ENCODE measurements around the gene ZNF33A. TPM values are rescaled to one million over a fixed set of nuclear protein-coding genes. Genes with fewer than 3 reads are reported as not detected.
"Not testable (repeated sequence)": the region's sequence is repeated elsewhere in the genome, so short reads cannot be mapped to it uniquely, and the experiment has no call there.

ZNF33A gene
- total RNA-seq, 4 donors from 2014 or later: 17.5 to 45.8 (median 24.8) TPM

DNA sequence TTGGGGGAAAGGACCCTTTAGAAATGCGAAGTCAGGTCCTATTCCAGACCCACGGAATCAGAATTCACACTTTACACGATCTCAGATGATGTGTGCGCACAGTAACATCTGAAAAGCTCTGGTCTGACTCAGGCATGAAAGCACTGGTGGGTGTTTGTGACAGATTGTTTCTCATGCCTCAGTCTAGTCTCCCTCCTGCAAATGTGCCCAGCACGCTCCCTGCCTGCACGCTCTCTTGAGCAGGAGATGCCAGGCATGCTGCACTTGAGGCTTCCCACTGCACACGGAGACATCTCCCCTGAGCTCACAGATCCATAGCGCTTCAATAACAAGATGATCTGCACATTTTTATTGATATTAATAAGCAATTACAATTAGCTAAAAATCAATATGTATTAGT lies 60.0 kb downstream of the ZNF33A start:
- TF ChIP-seq POLR2A (IDR thresholded peaks at IDR 0.05) (no peak), POLR2AphosphoS5 (IDR thresholded peaks at IDR 0.05) (no peak)
- TF ChIP-seq, protein P1, sequence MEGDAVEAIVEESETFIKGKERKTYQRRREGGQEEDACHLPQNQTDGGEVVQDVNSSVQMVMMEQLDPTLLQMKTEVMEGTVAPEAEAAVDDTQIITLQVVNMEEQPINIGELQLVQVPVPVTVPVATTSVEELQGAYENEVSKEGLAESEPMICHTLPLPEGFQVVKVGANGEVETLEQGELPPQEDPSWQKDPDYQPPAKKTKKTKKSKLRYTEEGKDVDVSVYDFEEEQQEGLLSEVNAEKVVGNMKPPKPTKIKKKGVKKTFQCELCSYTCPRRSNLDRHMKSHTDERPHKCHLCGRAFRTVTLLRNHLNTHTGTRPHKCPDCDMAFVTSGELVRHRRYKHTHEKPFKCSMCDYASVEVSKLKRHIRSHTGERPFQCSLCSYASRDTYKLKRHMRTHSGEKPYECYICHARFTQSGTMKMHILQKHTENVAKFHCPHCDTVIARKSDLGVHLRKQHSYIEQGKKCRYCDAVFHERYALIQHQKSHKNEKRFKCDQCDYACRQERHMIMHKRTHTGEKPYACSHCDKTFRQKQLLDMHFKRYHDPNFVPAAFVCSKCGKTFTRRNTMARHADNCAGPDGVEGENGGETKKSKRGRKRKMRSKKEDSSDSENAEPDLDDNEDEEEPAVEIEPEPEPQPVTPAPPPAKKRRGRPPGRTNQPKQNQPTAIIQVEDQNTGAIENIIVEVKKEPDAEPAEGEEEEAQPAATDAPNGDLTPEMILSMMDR (IDR thresholded peaks at IDR 0.05): no peak
- Histone ChIP-seq H3K36me3 (no peaks in the 10 kb centered on the region), H3K9me3 (no peaks in the 10 kb centered on the region), H3K4me1 (no peaks in the 10 kb centered on the region), H3K27me3 (no peaks in the 10 kb centered on the region), H3K27ac (no peak overlapping the region), H3K4me3 (no peak overlapping the region)
- WGBS: 93% methylated on average over 8 of the region's 8 CpGs
- no peak for DNase-seq (ENCODE audit: low spot score in 2 of 2)

DNA sequence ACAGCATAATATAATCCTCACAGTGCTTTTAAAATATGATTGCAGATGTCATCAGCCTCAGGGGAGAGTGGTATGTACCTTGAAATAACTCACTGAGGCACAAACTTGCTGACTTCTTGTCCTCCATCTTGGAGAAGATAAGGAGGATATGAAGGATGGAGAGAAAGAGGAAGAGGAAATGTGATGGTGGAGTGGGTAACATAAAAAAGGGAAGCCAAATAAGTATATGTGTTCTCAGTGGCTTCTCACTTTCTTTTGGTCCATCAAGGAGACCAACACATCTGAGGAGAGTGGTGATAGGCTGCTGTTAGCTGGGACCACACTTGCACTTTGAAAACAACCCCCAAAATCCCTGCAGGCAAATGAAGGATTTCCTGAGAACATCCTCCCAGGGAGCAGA lies 62.1 kb downstream of the ZNF33A start:
- Histone ChIP-seq H3K4me3 (no peak overlapping the region), H3K36me3 (no peaks in the 10 kb centered on the region), H3K27ac (no peak overlapping the region), H3K27me3 (no peaks in the 10 kb centered on the region), H3K9me3 (no peaks in the 10 kb centered on the region), H3K4me1 (no peaks in the 10 kb centered on the region)
- TF ChIP-seq, protein P1 (IDR thresholded peaks at IDR 0.05): no peak
- TF ChIP-seq POLR2AphosphoS5 (IDR thresholded peaks at IDR 0.05) (no peak), EP300 (IDR thresholded peaks at IDR 0.05) (no peak), POLR2A (IDR thresholded peaks at IDR 0.05) (no peak)
- no peak for DNase-seq (ENCODE audit: low spot score in 2 of 2)

DNA sequence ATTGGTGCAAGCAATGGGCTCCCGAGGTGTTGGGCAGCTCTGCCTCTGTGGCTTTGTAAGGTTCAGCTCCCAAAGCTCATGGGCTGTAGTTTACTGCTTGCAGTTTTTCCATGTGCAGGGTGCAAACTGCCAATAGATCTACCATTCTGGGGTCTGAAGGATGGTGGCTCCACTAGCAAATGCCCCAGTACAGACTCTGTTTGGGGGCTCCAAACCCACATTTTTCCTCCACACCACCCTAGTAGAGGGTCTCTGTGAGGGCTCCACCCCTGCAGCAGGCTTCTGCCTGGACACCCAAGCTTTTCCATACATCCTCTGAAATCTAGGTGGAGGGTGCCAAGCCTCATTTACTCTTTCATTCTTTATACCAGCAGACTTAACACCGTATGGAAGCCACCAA lies 66.2 kb downstream of the ZNF33A start:
- Histone ChIP-seq H3K27ac (no peak overlapping the region), H3K4me1 (no peaks in the 10 kb centered on the region), H3K9me3 (no peaks in the 10 kb centered on the region), H3K4me3 (no peak overlapping the region), H3K27me3 (peaks cover 4% of the 10 kb centered on the region), H3K36me3 (no peaks in the 10 kb centered on the region)
- TF ChIP-seq POLR2AphosphoS5 (IDR thresholded peaks at IDR 0.05) (no peak), POLR2A (IDR thresholded peaks at IDR 0.05) (no peak), EP300 (IDR thresholded peaks at IDR 0.05) (no peak)
- TF ChIP-seq, protein P1 (IDR thresholded peaks at IDR 0.05): no peak
- 92% methylated on average over 2 of the region's 2 CpGs for WGBS
- no peak for DNase-seq (ENCODE audit: low spot score in 2 of 2)

DNA sequence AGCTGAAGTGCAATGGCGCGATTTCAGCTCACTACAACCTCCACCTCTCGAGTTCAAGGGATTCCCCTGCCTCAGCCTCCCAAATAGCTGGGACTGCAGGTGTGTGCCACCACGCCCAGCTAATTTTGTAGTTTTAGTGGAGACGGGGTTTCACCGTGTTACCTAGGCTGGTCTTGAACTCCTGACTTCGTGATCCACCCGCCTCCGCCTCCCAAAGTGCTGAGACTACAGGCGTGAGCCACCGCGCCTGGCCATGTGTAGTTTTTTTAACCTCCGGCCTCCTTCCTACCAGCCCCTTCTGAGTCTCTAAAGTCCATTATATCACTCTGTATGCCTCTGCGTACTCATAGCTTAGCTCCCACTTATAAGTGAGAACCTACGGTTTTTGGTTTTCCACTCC lies 82.8 kb downstream of the ZNF33A start:
- Histone ChIP-seq H3K4me1 (peaks cover 15% of the 10 kb centered on the region), H3K4me3 (peak overlapping the region; percentile 86), H3K36me3 (peaks cover 23% of the 10 kb centered on the region)
- WGBS: 93% methylated on average over 15 of the region's 15 CpGs
- not testable (repeated sequence) for H3K27me3 ChIP-seq; DNase-seq (ENCODE audit: low spot score in 2 of 2); H3K9me3 ChIP-seq; H3K27ac ChIP-seq

DNA sequence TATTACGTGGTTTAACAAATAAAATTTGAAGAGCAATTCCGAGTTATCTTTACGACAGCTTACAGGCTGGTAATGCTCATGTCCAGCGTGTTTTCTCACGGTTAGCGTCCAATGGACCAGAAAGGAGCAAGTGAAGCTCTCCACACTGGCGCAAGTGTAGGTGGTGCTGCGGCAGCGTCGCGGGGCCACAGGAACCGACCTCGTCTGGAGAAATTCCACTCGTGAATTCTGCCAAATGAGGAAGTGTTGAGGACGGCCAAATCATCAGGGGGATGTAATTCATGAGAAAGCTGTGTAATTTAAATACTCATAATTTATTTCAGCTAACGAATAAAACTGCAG lies 83.3 kb downstream of the ZNF33A start:
- H3K27me3 ChIP-seq: no peaks in the 10 kb centered on the region
- 28% methylated on average over 16 of the region's 16 CpGs for WGBS
- TF ChIP-seq POLR2AphosphoS5 (IDR thresholded peaks at IDR 0.05) (no peak), EP300 (IDR thresholded peaks at IDR 0.05) (no peak), POLR2A (IDR thresholded peaks at IDR 0.05) (no peak)
- TF ChIP-seq, protein P1 (IDR thresholded peaks at IDR 0.05): no peak
- no peak overlapping the region for H3K27ac ChIP-seq
- H3K36me3 ChIP-seq: peaks cover 27% of the 10 kb centered on the region
- H3K9me3 ChIP-seq: no peaks in the 10 kb centered on the region
- H3K4me3 ChIP-seq: peak overlapping the region; percentile 86
- no peak for DNase-seq (ENCODE audit: low spot score in 2 of 2)
- peaks cover 15% of the 10 kb centered on the region for H3K4me1 ChIP-seq

DNA sequence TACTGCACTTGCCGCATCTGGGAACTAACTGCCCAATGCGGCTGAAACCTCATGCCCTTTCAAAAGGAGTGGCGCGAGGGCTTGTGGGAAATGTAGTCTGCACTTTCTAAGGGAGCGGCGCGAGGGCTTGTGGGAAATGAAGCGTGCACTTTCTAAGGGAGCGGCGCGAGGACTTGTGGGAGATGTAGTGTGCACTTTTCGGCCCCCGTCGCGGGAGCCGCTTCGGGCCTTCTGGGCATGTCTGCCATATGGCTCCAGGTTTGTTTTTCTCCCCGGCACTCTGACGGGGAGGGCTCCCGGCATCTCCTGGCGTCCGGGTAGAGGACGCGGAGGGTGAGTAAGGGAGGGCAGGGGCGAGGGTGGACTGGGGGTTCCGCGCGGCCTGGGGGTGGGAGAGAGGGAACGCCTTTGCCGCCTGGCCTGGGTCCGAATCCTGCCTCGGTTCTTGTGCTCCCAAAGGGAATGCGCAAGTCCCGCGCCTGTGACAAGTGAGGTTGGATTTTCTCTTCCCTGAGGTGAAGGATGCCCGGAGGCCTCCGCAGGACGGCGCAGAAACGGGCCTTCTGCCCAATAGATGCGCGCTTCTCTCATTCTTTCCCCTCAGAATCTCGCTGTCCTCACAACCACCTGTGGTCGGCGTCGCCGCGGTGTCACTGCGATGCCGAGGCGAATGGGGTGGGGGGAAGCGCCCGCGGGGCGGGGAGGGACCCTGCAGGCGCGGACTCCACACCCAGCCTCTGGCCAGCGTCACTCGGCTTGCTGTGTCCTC lies 83.9 kb downstream of the ZNF33A start, which contains the start of gene ZNF37A:
ZNF37A (plus strand) TSS at position 180 of the 769 bp plus-strand sequence. CDS start 2,281 bp downstream, outside the sequence.
- Histone ChIP-seq H3K4me3 (peak within 1 kb of the TSS; percentile 86), H3K4me1 (peaks cover 15% of the 10 kb centered on the region), H3K9me3 (no peaks in the 10 kb centered on the region), H3K27me3 (no peaks in the 10 kb centered on the region), H3K36me3 (peaks cover 33% of the 10 kb centered on the region), H3K27ac (peak within 1 kb of the TSS; percentile 79)
- WGBS: 0% methylated on average over 36 of the region's 59 CpGs
- TF ChIP-seq, protein P1 (IDR thresholded peaks at IDR 0.05): no peak
- TF ChIP-seq POLR2A (IDR thresholded peaks at IDR 0.05) (peak in 1 of 2 donors; percentile 38), POLR2AphosphoS5 (IDR thresholded peaks at IDR 0.05) (peak in 1 of 3 donors; percentile 11), EP300 (IDR thresholded peaks at IDR 0.05) (no peak)
- peak; percentile 95 to 96 for DNase-seq (ENCODE audit: low spot score in 2 of 2)
